ENCODE results near the gene INO80B. TPM values are rescaled to one million over a fixed set of nuclear protein-coding genes. Genes with fewer than 3 reads are reported as not detected.

The INO80B gene
- total RNA-seq, 1 experiment from 2014 or later = 14.0 TPM

GRCh38 chr2:74423231-74424095 lies 31.4 kb upstream of the INO80B start:
- Histone ChIP-seq H3K27me3 (no peaks in the 10 kb centered on the region), H3K4me3 (no peak overlapping the region), H3K9me3 (no peaks in the 10 kb centered on the region), H3K36me3 (peaks cover 3% of the 10 kb centered on the region; the same call in 1 of the 2 replicates)
- no peak for DNase-seq

- Histone ChIP-seq H3K4me3 (no peak overlapping the region), H3K36me3 (peaks cover 6% of the 10 kb centered on the region; the same call in 1 of the 2 replicates), H3K27me3 (no peaks in the 10 kb centered on the region), H3K9me3 (no peaks in the 10 kb centered on the region)
- no peak for DNase-seq
These were observed 30.5 kb upstream of the INO80B start for GRCh38 chr2:74424139-74424992.

GRCh38 chr2:74424995-74425406 lies 29.9 kb upstream of the INO80B start:
- no peaks in the 10 kb centered on the region for H3K9me3 ChIP-seq
- DNase-seq = no peak
- H3K36me3 ChIP-seq = peaks cover 6% of the 10 kb centered on the region; the same call in 1 of the 2 replicates
- H3K27me3 ChIP-seq = no peaks in the 10 kb centered on the region
- H3K4me3 ChIP-seq = no peak overlapping the region

GRCh38 chr2:74425523-74425922 lies 29.4 kb upstream of the INO80B start:
- DNase-seq = no peak
- Histone ChIP-seq H3K4me3 (no peak overlapping the region), H3K27me3 (no peaks in the 10 kb centered on the region), H3K9me3 (no peaks in the 10 kb centered on the region), H3K36me3 (peaks cover 6% of the 10 kb centered on the region; the same call in 1 of the 2 replicates)

GRCh38 chr2:74426181-74426758 lies 28.6 kb upstream of the INO80B start:
- peaks cover 6% of the 10 kb centered on the region; the same call in 1 of the 2 replicates for H3K36me3 ChIP-seq
- H3K9me3 ChIP-seq = no peaks in the 10 kb centered on the region
- DNase-seq = no peak

GRCh38 chr2:74427551-74427950 lies 27.3 kb upstream of the INO80B start:
- no peaks in the 10 kb centered on the region for H3K27me3 ChIP-seq
- H3K9me3 ChIP-seq = no peaks in the 10 kb centered on the region
- peaks cover 6% of the 10 kb centered on the region; the same call in 1 of the 2 replicates for H3K36me3 ChIP-seq
- DNase-seq = no peak
- H3K4me3 ChIP-seq = no peak overlapping the region

More at GRCh38 chr2:74426181-74426758, 28.6 kb upstream of the INO80B start:
- H3K4me3 ChIP-seq = no peak overlapping the region
- no peaks in the 10 kb centered on the region for H3K27me3 ChIP-seq

GRCh38 chr2:74428675-74429074 lies 26.2 kb upstream of the INO80B start:
- H3K27me3 ChIP-seq = no peaks in the 10 kb centered on the region
- H3K36me3 ChIP-seq = peaks cover 6% of the 10 kb centered on the region; the same call in 1 of the 2 replicates
- H3K4me3 ChIP-seq = no peak overlapping the region
- no peaks in the 10 kb centered on the region for H3K9me3 ChIP-seq
- no peak for DNase-seq

GRCh38 chr2:74429487-74430451 lies 25.1 kb upstream of the INO80B start:
- Histone ChIP-seq H3K27me3 (no peaks in the 10 kb centered on the region), H3K4me3 (no peak overlapping the region), H3K36me3 (peaks cover 6% of the 10 kb centered on the region), H3K9me3 (no peaks in the 10 kb centered on the region)
- peak; percentile 18 for DNase-seq

- no peaks in the 10 kb centered on the region for H3K9me3 ChIP-seq
- H3K27me3 ChIP-seq = no peaks in the 10 kb centered on the region
- no peak for DNase-seq
- H3K36me3 ChIP-seq = peaks cover 6% of the 10 kb centered on the region
- no peak overlapping the region for H3K4me3 ChIP-seq
These were observed 24.4 kb upstream of the INO80B start for GRCh38 chr2:74430502-74430901.

- no peak overlapping the region for H3K4me3 ChIP-seq
- DNase-seq = no peak
- H3K27me3 ChIP-seq = no peaks in the 10 kb centered on the region
- H3K36me3 ChIP-seq = no peaks in the 10 kb centered on the region; the same call in none of the 2 replicates
- H3K9me3 ChIP-seq = no peaks in the 10 kb centered on the region
These were observed 18.6 kb upstream of the INO80B start for GRCh38 chr2:74436111-74436805.

GRCh38 chr2:74436848-74437695 lies 17.8 kb upstream of the INO80B start:
- no peaks in the 10 kb centered on the region for H3K9me3 ChIP-seq
- DNase-seq = no peak
- no peaks in the 10 kb centered on the region; the same call in none of the 2 replicates for H3K36me3 ChIP-seq
- no peaks in the 10 kb centered on the region for H3K27me3 ChIP-seq
- no peak overlapping the region for H3K4me3 ChIP-seq

- Histone ChIP-seq H3K4me3 (no peak overlapping the region), H3K27me3 (no peaks in the 10 kb centered on the region), H3K36me3 (no peaks in the 10 kb centered on the region; the same call in none of the 2 replicates), H3K9me3 (no peaks in the 10 kb centered on the region)
- no peak for DNase-seq
These were observed 16.6 kb upstream of the INO80B start for GRCh38 chr2:74438248-74438647.

- no peaks in the 10 kb centered on the region; the same call in none of the 2 replicates for H3K36me3 ChIP-seq
- H3K4me3 ChIP-seq = peak overlapping the region; percentile 53
- H3K9me3 ChIP-seq = no peaks in the 10 kb centered on the region
- no peaks in the 10 kb centered on the region for H3K27me3 ChIP-seq
- no peak for DNase-seq
These were observed 15.5 kb upstream of the INO80B start for GRCh38 chr2:74439373-74439772.

GRCh38 chr2:74439803-74440377 lies 15.0 kb upstream of the INO80B start:
- Histone ChIP-seq H3K9me3 (no peaks in the 10 kb centered on the region), H3K4me3 (peak overlapping the region; percentile 53), H3K36me3 (no peaks in the 10 kb centered on the region; the same call in none of the 2 replicates), H3K27me3 (no peaks in the 10 kb centered on the region)
- no peak for DNase-seq
